ENCODE measurements around the gene HLCS. TPM values are rescaled to one million over a fixed set of nuclear protein-coding genes. Genes with fewer than 3 reads are reported as not detected.

The HLCS gene
- total and polyA plus RNA-seq, 2 experiments from 2014 or later: 12.4 to 20.1 TPM

- Histone ChIP-seq H3K36me3 (no peaks in the 10 kb centered on the region), H3K27me3 (no peaks in the 10 kb centered on the region), H3K27ac (no peak overlapping the region), H3K4me1 (ENCODE audit: low read depth) (peaks cover 6% of the 10 kb centered on the region), H3K4me3 (no peak overlapping the region), H3K9me3 (ENCODE audit: low read depth) (no peaks in the 10 kb centered on the region)
- no peak for DNase-seq (ENCODE audit: low read depth in 1 of 2, low spot score in 1 of 2)
- no peak for TF ChIP-seq CTCF (IDR thresholded peaks at IDR 0.05; ENCODE audit: low read depth, low read length)
Observed at GRCh38 chr21:36934864-36935420, 31.5 kb downstream of the HLCS start.

- no peak overlapping the region for H3K4me3 ChIP-seq
Observed at GRCh38 chr21:36932161-36932816, 34.2 kb downstream of the HLCS start.

DNA sequence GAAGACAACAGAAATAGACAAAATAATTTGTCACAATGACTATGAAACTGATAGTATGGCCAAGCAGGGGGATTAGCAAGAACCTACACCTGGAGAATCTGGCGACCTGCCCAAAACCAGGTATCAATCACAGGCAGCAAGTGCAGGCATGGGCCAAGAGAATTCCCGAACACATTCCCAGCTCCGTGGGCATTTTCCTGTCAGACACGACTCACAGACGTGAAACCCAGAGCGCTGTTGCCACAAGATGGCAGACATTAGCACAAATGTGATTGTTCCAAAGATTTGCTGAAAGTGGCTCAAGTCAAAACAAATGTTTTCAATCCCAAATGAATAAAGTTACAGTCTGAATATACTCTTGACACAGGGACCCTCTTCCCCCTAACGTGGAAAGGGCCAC lies 36.8 kb downstream of the HLCS start:
- Histone ChIP-seq H3K9me3 (ENCODE audit: low read depth) (no peaks in the 10 kb centered on the region), H3K4me1 (ENCODE audit: low read depth) (no peaks in the 10 kb centered on the region), H3K36me3 (no peaks in the 10 kb centered on the region), H3K4me3 (no peak overlapping the region), H3K27ac (no peak overlapping the region), H3K27me3 (no peaks in the 10 kb centered on the region)
- peak; percentile 13 for TF ChIP-seq CTCF (IDR thresholded peaks at IDR 0.05; ENCODE audit: low read depth, low read length)
- no peak for DNase-seq (ENCODE audit: low read depth in 1 of 2, low spot score in 1 of 2)

More at GRCh38 chr21:36932161-36932816, 34.2 kb downstream of the HLCS start:
- H3K27ac ChIP-seq: no peak overlapping the region
- H3K27me3 ChIP-seq: no peaks in the 10 kb centered on the region
- TF ChIP-seq CTCF (IDR thresholded peaks at IDR 0.05; ENCODE audit: low read depth, low read length): no peak
- peak in 1 of 2 donors; percentile 25 for DNase-seq (ENCODE audit: low read depth in 1 of 2, low spot score in 1 of 2)
- H3K36me3 ChIP-seq: no peaks in the 10 kb centered on the region
- no peaks in the 10 kb centered on the region for H3K9me3 ChIP-seq (ENCODE audit: low read depth)
- H3K4me1 ChIP-seq (ENCODE audit: low read depth): no peaks in the 10 kb centered on the region

GRCh38 chr21:36928960-36929359 lies 37.5 kb downstream of the HLCS start:
- H3K27ac ChIP-seq: no peak overlapping the region
- no peak overlapping the region for H3K4me3 ChIP-seq
- no peak for DNase-seq (ENCODE audit: low read depth in 1 of 2, low spot score in 1 of 2)
- TF ChIP-seq CTCF (IDR thresholded peaks at IDR 0.05; ENCODE audit: low read depth, low read length): no peak
- no peaks in the 10 kb centered on the region for H3K4me1 ChIP-seq (ENCODE audit: low read depth)
- H3K27me3 ChIP-seq: no peaks in the 10 kb centered on the region
- H3K36me3 ChIP-seq: no peaks in the 10 kb centered on the region
- no peaks in the 10 kb centered on the region for H3K9me3 ChIP-seq (ENCODE audit: low read depth)

GRCh38 chr21:36927719-36928117 lies 38.8 kb downstream of the HLCS start:
- H3K4me3 ChIP-seq: no peak overlapping the region
- H3K36me3 ChIP-seq: no peaks in the 10 kb centered on the region
- H3K27ac ChIP-seq: no peak overlapping the region
- H3K4me1 ChIP-seq (ENCODE audit: low read depth): no peaks in the 10 kb centered on the region
- no peaks in the 10 kb centered on the region for H3K27me3 ChIP-seq
- peak; percentile 77 to 88 for DNase-seq (ENCODE audit: low read depth in 1 of 2, low spot score in 1 of 2)
- TF ChIP-seq CTCF (IDR thresholded peaks at IDR 0.05; ENCODE audit: low read depth, low read length): peak; percentile 92
- H3K9me3 ChIP-seq (ENCODE audit: low read depth): no peaks in the 10 kb centered on the region
